Measurements from ENCODE around the gene ZSWIM6.

The ZSWIM6 gene

DNA sequence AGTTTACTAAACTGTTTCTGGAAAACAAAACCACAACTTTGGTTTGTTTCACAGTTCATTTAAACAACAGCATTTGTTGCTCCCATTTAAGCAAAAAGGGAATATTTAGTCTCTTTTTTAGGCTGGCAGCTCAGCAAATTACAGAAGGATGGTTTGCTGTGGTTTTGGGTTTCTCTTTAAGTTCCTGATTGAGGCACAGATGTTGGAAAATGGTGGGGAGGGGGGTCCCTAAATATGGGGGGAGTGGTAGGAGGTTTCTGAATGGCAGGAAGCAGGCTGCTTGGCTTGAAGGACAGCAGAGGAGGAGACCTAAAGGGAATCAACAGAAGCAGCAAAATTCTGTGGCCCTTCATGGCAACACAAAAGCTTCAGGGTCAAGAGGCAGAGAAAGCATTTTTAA is 263.4 kb downstream of the ZSWIM6 start:
- DNase-seq (ENCODE audit: low spot score) = no peak

Measured in kidney tubule cell (primary cell).